BE2C (cell line): ENCODE data around the gene NUB1.

Source experiments
- DNase-seq: peaks from one replicate; pipeline ENCODE4 v3.0.0-alpha.2; 2020
- H3K27me3 ChIP-seq: fragments of 250-450 bp; sonication (Bioruptor Pico); 2 replicates; pipeline ENCODE4 v1.5.1; 2020; ENCODE audit warnings: mild to moderate bottlenecking
- H3K36me3 ChIP-seq: fragments of 250-450 bp; sonication (Bioruptor Pico); 2 replicates; pipeline ENCODE4 v1.5.1; 2020; ENCODE audit warnings: mild to moderate bottlenecking
- H3K4me1 ChIP-seq: fragments of 250-450 bp; sonication (Bioruptor Pico); 2 replicates; pipeline ENCODE4 v1.5.1; 2020
- H3K4me3 ChIP-seq: 2 replicates; pipeline ENCODE4 v1.5.1; 2011; ENCODE audit warnings: low read depth, low read length
- H3K9me3 ChIP-seq: fragments of 250-450 bp; sonication (Bioruptor Pico); 2 replicates; pipeline ENCODE4 v1.5.1; 2020
- TF ChIP-seq, protein P1 (sequence below): IDR thresholded peaks from 2 replicates; pipeline ENCODE4 v1.5.1; 2012; ENCODE audit warnings: mild to moderate bottlenecking, low read depth, low read length

NUB1 gene

GRCh38 chr7:151338809-151339208, 2.8 kb upstream of the NUB1 start:
- H3K4me1 ChIP-seq = no peaks in the 10 kb centered on the region
- H3K36me3 ChIP-seq = no peaks in the 10 kb centered on the region; the same call in 1 of the 2 replicates
- no peak overlapping the region for H3K4me3 ChIP-seq
- no peak for DNase-seq
- H3K9me3 ChIP-seq = no peaks in the 10 kb centered on the region
- TF ChIP-seq, protein P1, sequence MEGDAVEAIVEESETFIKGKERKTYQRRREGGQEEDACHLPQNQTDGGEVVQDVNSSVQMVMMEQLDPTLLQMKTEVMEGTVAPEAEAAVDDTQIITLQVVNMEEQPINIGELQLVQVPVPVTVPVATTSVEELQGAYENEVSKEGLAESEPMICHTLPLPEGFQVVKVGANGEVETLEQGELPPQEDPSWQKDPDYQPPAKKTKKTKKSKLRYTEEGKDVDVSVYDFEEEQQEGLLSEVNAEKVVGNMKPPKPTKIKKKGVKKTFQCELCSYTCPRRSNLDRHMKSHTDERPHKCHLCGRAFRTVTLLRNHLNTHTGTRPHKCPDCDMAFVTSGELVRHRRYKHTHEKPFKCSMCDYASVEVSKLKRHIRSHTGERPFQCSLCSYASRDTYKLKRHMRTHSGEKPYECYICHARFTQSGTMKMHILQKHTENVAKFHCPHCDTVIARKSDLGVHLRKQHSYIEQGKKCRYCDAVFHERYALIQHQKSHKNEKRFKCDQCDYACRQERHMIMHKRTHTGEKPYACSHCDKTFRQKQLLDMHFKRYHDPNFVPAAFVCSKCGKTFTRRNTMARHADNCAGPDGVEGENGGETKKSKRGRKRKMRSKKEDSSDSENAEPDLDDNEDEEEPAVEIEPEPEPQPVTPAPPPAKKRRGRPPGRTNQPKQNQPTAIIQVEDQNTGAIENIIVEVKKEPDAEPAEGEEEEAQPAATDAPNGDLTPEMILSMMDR = no peak
- no peaks in the 10 kb centered on the region for H3K27me3 ChIP-seq

GRCh38 chr7:151339651-151340382, 1.8 kb upstream of the NUB1 start:
- H3K27me3 ChIP-seq = no peaks in the 10 kb centered on the region
- DNase-seq = no peak
- no peak overlapping the region for H3K4me3 ChIP-seq
- H3K9me3 ChIP-seq = no peaks in the 10 kb centered on the region
- no peaks in the 10 kb centered on the region; the same call in 1 of the 2 replicates for H3K36me3 ChIP-seq
- TF ChIP-seq, protein P1 = no peak
- no peaks in the 10 kb centered on the region for H3K4me1 ChIP-seq

GRCh38 chr7:151340794-151341356, 737 bp upstream of the NUB1 start:
- H3K27me3 ChIP-seq = no peaks in the 10 kb centered on the region
- H3K4me3 ChIP-seq = peak overlapping the region; percentile 53
- H3K36me3 ChIP-seq = peaks cover 6% of the 10 kb centered on the region
- H3K4me1 ChIP-seq = peaks cover 2% of the 10 kb centered on the region
- no peaks in the 10 kb centered on the region for H3K9me3 ChIP-seq
- DNase-seq = no peak
- TF ChIP-seq, protein P1 = no peak

- peaks cover 12% of the 10 kb centered on the region for H3K4me1 ChIP-seq
- no peaks in the 10 kb centered on the region for H3K9me3 ChIP-seq
- H3K4me3 ChIP-seq = peak overlapping the region; percentile 74
- DNase-seq = no peak
- TF ChIP-seq, protein P1 = no peak
- no peaks in the 10 kb centered on the region for H3K27me3 ChIP-seq
- peaks cover 13% of the 10 kb centered on the region for H3K36me3 ChIP-seq
These were observed 562 bp downstream of the NUB1 start for GRCh38 chr7:151342102-151342646.

DNA sequence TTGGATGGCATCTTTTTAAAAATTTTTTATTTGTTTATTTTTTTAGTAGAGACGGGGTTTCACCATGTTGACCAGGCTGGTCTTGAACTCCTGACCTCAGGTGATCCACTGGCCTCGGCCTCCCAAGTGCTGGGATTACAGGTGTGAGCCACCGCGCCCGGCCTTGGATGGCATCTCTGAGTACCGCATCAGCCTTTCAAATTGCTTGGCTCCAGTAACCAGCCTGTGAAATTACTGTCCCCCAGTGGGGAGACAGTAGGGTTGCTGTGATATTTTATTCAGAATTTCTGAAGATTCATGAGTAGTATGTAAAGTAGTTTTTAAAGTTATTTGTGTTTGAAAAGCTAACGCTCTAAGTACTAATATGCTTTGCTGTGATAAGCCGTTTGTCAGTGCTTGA, 1.2 kb downstream of the NUB1 start:
- H3K36me3 ChIP-seq = peaks cover 13% of the 10 kb centered on the region
- H3K4me1 ChIP-seq = peaks cover 12% of the 10 kb centered on the region
- no peak for DNase-seq
- peak overlapping the region; percentile 74 for H3K4me3 ChIP-seq
- TF ChIP-seq, protein P1 = no peak
- no peaks in the 10 kb centered on the region for H3K9me3 ChIP-seq
- no peaks in the 10 kb centered on the region for H3K27me3 ChIP-seq

DNA sequence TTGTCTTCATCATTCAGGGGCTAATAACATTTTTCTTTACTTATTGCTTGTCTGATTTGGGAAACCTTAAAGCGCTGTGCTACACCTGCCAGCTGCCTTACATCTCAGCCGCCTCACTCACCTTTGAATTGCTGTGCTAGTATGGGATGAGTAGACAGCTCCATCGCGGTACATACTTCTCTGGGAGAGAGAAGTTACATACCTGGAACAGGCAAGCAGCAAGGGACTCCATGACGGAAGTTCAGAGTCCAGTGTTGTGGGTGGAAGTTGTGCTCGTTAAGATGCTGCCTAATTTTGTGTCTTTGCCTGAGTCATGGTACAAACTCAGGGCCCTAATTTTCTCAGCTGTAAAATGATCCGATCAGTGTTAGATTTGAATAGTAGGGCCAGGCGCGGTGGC, 1.9 kb downstream of the NUB1 start:
- no peaks in the 10 kb centered on the region for H3K27me3 ChIP-seq
- H3K9me3 ChIP-seq = no peaks in the 10 kb centered on the region
- H3K4me3 ChIP-seq = no peak overlapping the region
- TF ChIP-seq, protein P1 = no peak
- H3K4me1 ChIP-seq = peaks cover 12% of the 10 kb centered on the region
- DNase-seq = no peak
- peaks cover 13% of the 10 kb centered on the region for H3K36me3 ChIP-seq
